ENCODE measurements around the gene PTP4A2. TPM values are rescaled to one million over a fixed set of nuclear protein-coding genes. Genes with fewer than 3 reads are reported as not detected.

The PTP4A2 gene
- total RNA-seq, 1 experiment from 2014 or later: 201 TPM

DNA sequence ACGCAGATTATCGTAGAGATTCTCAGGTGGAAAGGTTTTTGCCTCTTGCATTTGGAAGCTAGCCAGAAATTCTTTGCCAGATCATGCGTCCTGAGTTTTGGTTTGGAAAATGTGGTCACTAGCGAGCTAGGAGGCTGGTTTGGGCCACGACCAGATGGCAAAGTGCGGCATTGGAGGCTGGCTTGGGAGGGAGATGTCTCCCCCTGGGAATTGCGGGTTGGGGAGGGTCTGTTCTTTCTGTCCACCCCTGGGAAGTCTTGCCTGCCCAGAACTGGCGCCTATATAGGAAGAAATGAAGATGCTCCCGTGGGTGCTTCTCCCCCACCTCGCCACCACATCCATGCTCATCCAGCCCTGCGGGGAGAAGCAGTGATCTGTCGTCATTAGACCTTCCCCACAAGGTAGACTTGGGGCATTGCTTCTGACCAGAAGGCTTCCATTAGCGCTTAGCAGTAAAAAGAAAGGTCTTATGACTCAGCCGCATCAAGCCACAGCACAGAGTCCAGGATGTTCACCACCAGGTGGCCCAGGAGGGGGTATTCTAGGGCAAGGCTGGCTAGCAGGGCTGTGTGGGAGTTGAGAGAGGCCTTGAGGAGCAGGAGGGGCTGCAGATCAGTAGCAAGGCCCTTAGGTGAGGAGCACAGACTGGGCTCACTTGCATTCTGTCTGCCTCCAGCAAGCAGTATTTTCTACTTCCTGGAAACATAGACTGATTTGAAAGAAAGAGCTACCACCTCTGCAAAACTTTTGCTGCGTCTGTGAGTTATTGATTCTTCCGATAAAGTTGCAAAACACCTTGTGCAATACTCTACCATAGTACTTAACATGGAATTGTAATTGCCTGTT, 1.5 kb upstream of the PTP4A2 start:
- 0 out of 2 replicates have a peak, but pooled peaks cover 15% of the 10 kb centered on the region for H3K36me3 ChIP-seq (ENCODE audit: low read depth)
- H3K4me2 ChIP-seq: peak overlapping the region; percentile 69
- peaks cover 78% of the 10 kb centered on the region for H3K4me1 ChIP-seq (replicated peaks; ENCODE audit: insufficient read depth)
- peaks cover 86% of the 10 kb centered on the region for H3F3A ChIP-seq (ENCODE audit: insufficient read depth, low read depth)
- BruUV-seq (replicated peaks): no TSS peak
- H4K20me1 ChIP-seq (ENCODE audit: insufficient read depth): peaks cover 24% of the 10 kb centered on the region
- ChIA-PET POLR2A (ENCODE audit: unreplicated experiment) (interaction anchor here (0.5 to 0.7 kb wide), 6 partner anchors 16 to 1221 kb away, joined by 3 to 14 read pairs (median 8); no protein-coding TSS in a partner anchor), CTCF (interaction anchor here (0.6 to 1.8 kb wide), 5 partner anchors 16 to 296 kb away, joined by 3 to 11 read pairs (median 4); no protein-coding TSS in a partner anchor)
- peaks cover 42% of the 10 kb centered on the region for H3K79me2 ChIP-seq (ENCODE audit: low read depth)
- peak; percentile 79 to 97 for DNase-seq
- peak overlapping the region; percentile 15; the same call in 1 of the 2 replicates for H3K4me3 ChIP-seq
- peak overlapping the region; percentile 64; the same call in 1 of the 2 replicates for H2AFZ ChIP-seq
- intact Hi-C loops (cut with micrococcal nuclease; ENCODE audit: unreplicated experiment): loop anchor here (1.0 to 10.0 kb wide), 4 partner anchors 17 to 365 kb away; partner anchors contain the start of genes SPOCD1 and TINAGL1
- H3K9me2 ChIP-seq (ENCODE audit: insufficient read depth): no peaks in the 10 kb centered on the region
- TF ChIP-seq, protein P1, sequence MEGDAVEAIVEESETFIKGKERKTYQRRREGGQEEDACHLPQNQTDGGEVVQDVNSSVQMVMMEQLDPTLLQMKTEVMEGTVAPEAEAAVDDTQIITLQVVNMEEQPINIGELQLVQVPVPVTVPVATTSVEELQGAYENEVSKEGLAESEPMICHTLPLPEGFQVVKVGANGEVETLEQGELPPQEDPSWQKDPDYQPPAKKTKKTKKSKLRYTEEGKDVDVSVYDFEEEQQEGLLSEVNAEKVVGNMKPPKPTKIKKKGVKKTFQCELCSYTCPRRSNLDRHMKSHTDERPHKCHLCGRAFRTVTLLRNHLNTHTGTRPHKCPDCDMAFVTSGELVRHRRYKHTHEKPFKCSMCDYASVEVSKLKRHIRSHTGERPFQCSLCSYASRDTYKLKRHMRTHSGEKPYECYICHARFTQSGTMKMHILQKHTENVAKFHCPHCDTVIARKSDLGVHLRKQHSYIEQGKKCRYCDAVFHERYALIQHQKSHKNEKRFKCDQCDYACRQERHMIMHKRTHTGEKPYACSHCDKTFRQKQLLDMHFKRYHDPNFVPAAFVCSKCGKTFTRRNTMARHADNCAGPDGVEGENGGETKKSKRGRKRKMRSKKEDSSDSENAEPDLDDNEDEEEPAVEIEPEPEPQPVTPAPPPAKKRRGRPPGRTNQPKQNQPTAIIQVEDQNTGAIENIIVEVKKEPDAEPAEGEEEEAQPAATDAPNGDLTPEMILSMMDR (conservative IDR thresholded peaks at IDR 0.05): peak; percentile 83
- no peak for TF ChIP-seq EZH2 (IDR thresholded peaks at IDR 0.05; ENCODE audit: low read depth)
- H3K27me3 ChIP-seq (ENCODE audit: insufficient read depth, low read depth): no peaks in the 10 kb centered on the region
- no peaks in the 10 kb centered on the region for H3K9me3 ChIP-seq (ENCODE audit: insufficient read depth, low read depth)
- H3K27ac ChIP-seq: peak overlapping the region; percentile 95

DNA sequence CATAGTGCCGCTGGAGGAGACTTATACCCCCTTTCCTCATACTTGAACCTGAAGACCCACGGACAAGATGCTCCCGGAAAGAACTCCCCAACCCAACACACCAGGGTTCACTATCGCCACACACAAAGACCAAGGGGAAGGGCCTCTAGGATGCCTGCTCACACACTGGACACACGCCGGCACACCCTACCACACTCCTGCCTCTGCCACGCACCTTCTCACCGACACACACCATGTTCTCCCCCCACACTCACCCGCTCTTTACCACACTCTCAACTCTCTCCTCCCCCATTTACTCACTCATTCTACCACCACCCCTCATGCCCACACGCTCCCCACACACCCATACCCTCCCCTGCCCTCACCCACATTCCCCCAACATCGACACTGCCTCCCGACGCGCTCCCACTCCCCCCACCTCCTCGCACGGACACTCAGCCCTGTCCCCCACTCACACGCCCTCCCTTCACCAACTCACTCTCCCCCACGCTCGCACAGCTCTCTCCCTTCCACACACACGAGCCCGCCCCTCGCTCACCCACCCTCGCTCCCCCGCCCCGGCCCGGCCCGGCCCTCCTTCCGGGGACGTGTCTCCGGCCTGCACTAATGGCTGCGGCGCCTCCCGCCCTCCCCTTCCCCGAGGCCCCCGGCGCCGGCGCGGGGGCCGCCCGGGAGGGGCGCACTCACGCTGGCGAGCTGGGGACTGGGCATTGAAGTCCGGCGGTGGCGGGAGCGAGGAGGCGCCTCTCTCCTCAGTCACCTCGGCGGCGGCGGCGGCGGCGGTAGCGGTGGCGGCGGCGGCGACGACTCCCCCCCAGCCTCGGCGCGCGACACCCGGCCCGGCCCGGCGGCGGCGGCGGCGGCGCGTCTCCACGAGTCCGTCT, 626 bp downstream of the PTP4A2 start:
- TF ChIP-seq EZH2 (IDR thresholded peaks at IDR 0.05; ENCODE audit: low read depth): no peak
- TF ChIP-seq, protein P1 (conservative IDR thresholded peaks at IDR 0.05): no peak
- Histone ChIP-seq H3K4me2 (peak overlapping the region; percentile 86), H3K4me1 (replicated peaks; ENCODE audit: insufficient read depth) (peaks cover 78% of the 10 kb centered on the region), H3K36me3 (ENCODE audit: low read depth) (peaks cover 19% of the 10 kb centered on the region; the same call in 1 of the 2 replicates), H3K9me3 (ENCODE audit: insufficient read depth, low read depth) (no peaks in the 10 kb centered on the region), H3K27me3 (ENCODE audit: insufficient read depth, low read depth) (no peaks in the 10 kb centered on the region), H3F3A (ENCODE audit: insufficient read depth, low read depth) (peaks cover 84% of the 10 kb centered on the region), H4K20me1 (ENCODE audit: insufficient read depth) (peaks cover 43% of the 10 kb centered on the region), H3K9me2 (ENCODE audit: insufficient read depth) (no peaks in the 10 kb centered on the region), H3K79me2 (ENCODE audit: low read depth) (peaks cover 60% of the 10 kb centered on the region), H3K27ac (peak overlapping the region; percentile 95), H2AFZ (no peak overlapping the region), H3K4me3 (peak overlapping the region; percentile 86)
- peak in 1 of 2 experiments; percentile 46 for DNase-seq
- no TSS peak for BruUV-seq (replicated peaks)
- POLR2A ChIA-PET (ENCODE audit: unreplicated experiment): interaction anchor here (0.6 to 1.2 kb wide), 3 partner anchors 19 to 354 kb away, joined by 3 to 5 read pairs (median 3); no protein-coding TSS in a partner anchor
- CTCF ChIA-PET: interaction anchor here (1.3 to 1.5 kb wide), 2 partner anchors 18 to 26 kb away, joined by 4 to 7 read pairs; no protein-coding TSS in a partner anchor
- intact Hi-C loops (cut with micrococcal nuclease; ENCODE audit: unreplicated experiment): loop anchor here (10.0 kb wide), 2 partner anchors 123 to 363 kb away; partner anchors contain the start of genes SPOCD1 and TINAGL1

DNA sequence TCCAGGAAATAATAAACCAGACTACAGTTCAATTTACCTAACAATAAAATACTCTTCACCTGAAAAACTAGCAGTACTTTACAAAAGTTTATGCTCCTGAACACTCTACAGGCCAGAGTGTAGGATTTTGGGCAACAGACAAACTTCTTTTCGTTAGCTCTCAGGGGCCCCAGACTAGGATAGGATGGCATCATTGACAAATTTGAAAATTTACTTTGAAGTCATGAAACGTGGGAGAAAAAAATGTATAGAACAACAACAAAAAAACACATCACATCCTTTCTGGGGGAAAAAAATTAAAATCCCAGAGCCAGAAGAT, 1.2 kb downstream of the PTP4A2 start:
- no peak overlapping the region for H2AFZ ChIP-seq
- no peaks in the 10 kb centered on the region for H3K9me3 ChIP-seq (ENCODE audit: insufficient read depth, low read depth)
- H3K79me2 ChIP-seq (ENCODE audit: low read depth): peaks cover 66% of the 10 kb centered on the region
- no peaks in the 10 kb centered on the region for H3K9me2 ChIP-seq (ENCODE audit: insufficient read depth)
- ChIA-PET POLR2A (ENCODE audit: unreplicated experiment) (no interaction called here), CTCF (interaction anchor here (1.3 kb wide), 1 partner anchor 27 kb away, joined by 4 read pairs; no protein-coding TSS in a partner anchor)
- peak overlapping the region; percentile 86 for H3K4me3 ChIP-seq
- H3F3A ChIP-seq (ENCODE audit: insufficient read depth, low read depth): peaks cover 84% of the 10 kb centered on the region
- H3K36me3 ChIP-seq (ENCODE audit: low read depth): peaks cover 19% of the 10 kb centered on the region; the same call in 1 of the 2 replicates
- intact Hi-C loops (cut with micrococcal nuclease; ENCODE audit: unreplicated experiment): loop anchor here (10.0 kb wide), 2 partner anchors 122 to 362 kb away; partner anchors contain the start of genes SPOCD1 and TINAGL1
- peaks cover 49% of the 10 kb centered on the region for H4K20me1 ChIP-seq (ENCODE audit: insufficient read depth)
- peaks cover 80% of the 10 kb centered on the region for H3K4me1 ChIP-seq (replicated peaks; ENCODE audit: insufficient read depth)
- no TSS peak for BruUV-seq (replicated peaks)
- peak overlapping the region; percentile 95 for H3K27ac ChIP-seq
- TF ChIP-seq, protein P1 (conservative IDR thresholded peaks at IDR 0.05): no peak; the same call in 1 of the 2 replicates
- TF ChIP-seq EZH2 (IDR thresholded peaks at IDR 0.05; ENCODE audit: low read depth): no peak
- H3K4me2 ChIP-seq: peak overlapping the region; percentile 86
- no peaks in the 10 kb centered on the region for H3K27me3 ChIP-seq (ENCODE audit: insufficient read depth, low read depth)
- no peak for DNase-seq

All from PC-9 (cell line).